Measurements from ENCODE around the gene TAPT1.

- TF ChIP-seq, protein P1, sequence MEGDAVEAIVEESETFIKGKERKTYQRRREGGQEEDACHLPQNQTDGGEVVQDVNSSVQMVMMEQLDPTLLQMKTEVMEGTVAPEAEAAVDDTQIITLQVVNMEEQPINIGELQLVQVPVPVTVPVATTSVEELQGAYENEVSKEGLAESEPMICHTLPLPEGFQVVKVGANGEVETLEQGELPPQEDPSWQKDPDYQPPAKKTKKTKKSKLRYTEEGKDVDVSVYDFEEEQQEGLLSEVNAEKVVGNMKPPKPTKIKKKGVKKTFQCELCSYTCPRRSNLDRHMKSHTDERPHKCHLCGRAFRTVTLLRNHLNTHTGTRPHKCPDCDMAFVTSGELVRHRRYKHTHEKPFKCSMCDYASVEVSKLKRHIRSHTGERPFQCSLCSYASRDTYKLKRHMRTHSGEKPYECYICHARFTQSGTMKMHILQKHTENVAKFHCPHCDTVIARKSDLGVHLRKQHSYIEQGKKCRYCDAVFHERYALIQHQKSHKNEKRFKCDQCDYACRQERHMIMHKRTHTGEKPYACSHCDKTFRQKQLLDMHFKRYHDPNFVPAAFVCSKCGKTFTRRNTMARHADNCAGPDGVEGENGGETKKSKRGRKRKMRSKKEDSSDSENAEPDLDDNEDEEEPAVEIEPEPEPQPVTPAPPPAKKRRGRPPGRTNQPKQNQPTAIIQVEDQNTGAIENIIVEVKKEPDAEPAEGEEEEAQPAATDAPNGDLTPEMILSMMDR (conservative IDR thresholded peaks at IDR 0.05; ENCODE audit: low read depth, low read length): no peak
- no peak for TF ChIP-seq EZH2 (IDR thresholded peaks at IDR 0.05; ENCODE audit: borderline replicate concordance, low read depth, low read length, poor library complexity, severe bottlenecking)
Observed at GRCh38 chr4:16224264-16225166, 1.8 kb downstream of the TAPT1 start.

Data from A673 (cell line).